A549 (cell line): Measurements from ENCODE around the gene CANT1. TPM values are rescaled to one million over a fixed set of nuclear protein-coding genes. Genes with fewer than 3 reads are reported as not detected.

Experiments used
- ATAC-seq, 2 experiments: fragments of 200-7000 bp in 1 of 2; fragments of >200 bp in 1 of 2; cut with Nextera tagmentation in 1 of 2; cut with Tn5 transposase in 1 of 2; 3 replicates each; pipeline versions ENCODE4 v1.8.0 to v1.9.1; 2018 to 2020; ENCODE audit warnings: mild to moderate bottlenecking in 1 of 2, moderate library complexity in 1 of 2
- CTCF ChIA-PET: fragments of 300-600 bp; sonication (Branson Sonifier 250); formaldehyde crosslinking; extraction: SDS; loops from one replicate; lab custom pipeline; 2021; ENCODE audit warnings: antibody characterized with exemption, inconsistent platforms; lab: Yijun Ruan, JAX
- POLR2A ChIA-PET: fragments of 350-600 bp; formaldehyde crosslinking; extraction: SDS; loops from one replicate; lab custom pipeline; 2021; ENCODE audit warnings: antibody characterized with exemption, inconsistent platforms; lab: Yijun Ruan, JAX
- DNase-seq, 2 experiments: peaks; one replicate each; pipeline versions ENCODE4 v3.0.0 to v3.0.0-alpha.2; 2011 to 2016; ENCODE audit warnings: low read depth in 1 of 2, low spot score in 1 of 2
- FAIRE-seq: peaks from 2 replicates; lab custom pipeline; 2011; peaks lifted over from hg19 to GRCh38; lab: Jason Lieb, UNC
- H3K27ac ChIP-seq, 2 experiments: fragments of >200 bp; sonication (Bioruptor Twin); formaldehyde crosslinking; 3 replicates each; pipeline ENCODE4 v1.5.1; 2016 to 2017
- H3K4me1 ChIP-seq: fragments of >200 bp; sonication (Bioruptor Twin); formaldehyde crosslinking; 3 replicates; pipeline ENCODE4 v1.6.1; 2016
- H3K4me2 ChIP-seq: fragments of >200 bp; sonication (Bioruptor Twin); formaldehyde crosslinking; 3 replicates; pipeline ENCODE4 v1.6.1; 2016
- H3K4me3 ChIP-seq: fragments of >200 bp; sonication (Bioruptor Twin); formaldehyde crosslinking; 3 replicates; pipeline ENCODE4 v1.5.1; 2016
- H3K9me3 ChIP-seq: fragments of >200 bp; sonication (Bioruptor Twin); formaldehyde crosslinking; 3 replicates; pipeline ENCODE4 v1.6.1; 2016
- BCL3 ChIP-seq: fragments of >200 bp; sonication (Bioruptor Twin); formaldehyde crosslinking; IDR thresholded peaks from 3 replicates; pipeline ENCODE4 v1.6.1; 2016
- BHLHE40 ChIP-seq: IDR thresholded peaks from 2 replicates; pipeline ENCODE4 v1.6.1; 2012; ENCODE audit warnings: low read depth, low read length, inconsistent platforms
- CBX8 ChIP-seq: fragments of 200-600 bp; sonication (generic); IDR thresholded peaks from 2 replicates; pipeline ENCODE4 v1.6.1; 2016
- CEBPB ChIP-seq, 2 experiments: fragments of >200 bp in 1 of 2; sonication (Bioruptor Twin) in 1 of 2; formaldehyde crosslinking in 1 of 2; IDR thresholded peaks; 2 replicates each; pipeline ENCODE4 v1.6.1; 2012 to 2016
- EHMT2 ChIP-seq: fragments of 200-600 bp; sonication (generic); IDR thresholded peaks from 2 replicates; pipeline ENCODE4 v1.6.1; 2016; ENCODE audit warnings: antibody characterized with exemption, low read depth, mild to moderate bottlenecking, moderate library complexity
- EP300 ChIP-seq, 2 experiments: fragments of >200 bp; sonication (Bioruptor Twin); formaldehyde crosslinking; IDR thresholded peaks; 2 replicates in 1 of 2; 3 replicates in 1 of 2; pipeline ENCODE4 v1.6.1; 2016 to 2017
- FOSB ChIP-seq: fragments of 250-450 bp; sonication (Bioruptor Pico); IDR thresholded peaks from 2 replicates; pipeline ENCODE4 v1.5.0; 2020; ENCODE audit warnings: mild to moderate bottlenecking, moderate library complexity
- FOSL2 ChIP-seq, 2 experiments: fragments of 450-650 bp in 1 of 2; fragments of >200 bp in 1 of 2; sonication (Bioruptor Twin) in 1 of 2; formaldehyde crosslinking; IDR thresholded peaks; 2 replicates each; pipeline versions ENCODE4 v1.5.0 to v1.6.1; 2016 to 2020; ENCODE audit warnings: mild to moderate bottlenecking in 1 of 2, moderate library complexity in 1 of 2
- HDAC2 ChIP-seq: fragments of 200-600 bp; sonication (generic); IDR thresholded peaks from 2 replicates; pipeline ENCODE4 v1.6.1; 2016
- HEYL ChIP-seq: fragments of 250-450 bp; sonication (Bioruptor Pico); IDR thresholded peaks from 2 replicates; pipeline ENCODE4 v1.8.0; 2021; ENCODE audit warnings: mild to moderate bottlenecking, moderate library complexity
- HOXB13 ChIP-seq: fragments of 250-450 bp; sonication (Bioruptor Pico); IDR thresholded peaks from 2 replicates; pipeline ENCODE4 v1.5.0; 2020; ENCODE audit warnings: low read depth, mild to moderate bottlenecking, moderate library complexity
- HOXB5 ChIP-seq: fragments of 250-450 bp; sonication (Bioruptor Pico); IDR thresholded peaks from 2 replicates; pipeline ENCODE4 v1.5.0; 2020; ENCODE audit warnings: mild to moderate bottlenecking, moderate library complexity
- JUN ChIP-seq, 2 experiments: fragments of >200 bp; sonication (Bioruptor Twin); formaldehyde crosslinking; IDR thresholded peaks; 2 replicates in 1 of 2; 3 replicates in 1 of 2; pipeline ENCODE4 v1.6.1; 2016 to 2017
- MAFK ChIP-seq: fragments of 450-650 bp; IDR thresholded peaks from 2 replicates; pipeline ENCODE4 v1.6.1; 2014; ENCODE audit not compliant: partially characterized antibody
- MAZ ChIP-seq: fragments of 150-350 bp; IDR thresholded peaks from 2 replicates; pipeline ENCODE4 v1.6.1; 2014; ENCODE audit warnings: antibody characterized with exemption, low read depth, low read length, borderline replicate concordance
- MYC ChIP-seq: IDR thresholded peaks from 2 replicates; pipeline ENCODE4 v1.6.1; 2012; ENCODE audit warnings: mild to moderate bottlenecking, inconsistent platforms, low read length, improper control_type of control experiment, borderline replicate concordance
- NFE2L2 ChIP-seq: fragments of 150-350 bp; conservative IDR thresholded peaks from 2 replicates; pipeline ENCODE4 v1.6.1; 2014; ENCODE audit warnings: low read length
- PHF8 ChIP-seq: fragments of 200-600 bp; sonication (generic); IDR thresholded peaks from 2 replicates; pipeline ENCODE4 v1.6.1; 2016; ENCODE audit warnings: low read depth, mild to moderate bottlenecking, antibody characterized with exemption, moderate library complexity, borderline replicate concordance
- POLR2A ChIP-seq: IDR thresholded peaks from 2 replicates; pipeline ENCODE4 v1.6.1; 2012; ENCODE audit warnings: mild to moderate bottlenecking, low read length
- POLR2AphosphoS2 ChIP-seq: conservative IDR thresholded peaks from 2 replicates; pipeline ENCODE4 v1.6.1; 2012; ENCODE audit warnings: low read length, improper control_type of control experiment, inconsistent platforms
- RAD21 ChIP-seq, 2 experiments: fragments of >200 bp in 1 of 2; sonication (Bioruptor Twin) in 1 of 2; formaldehyde crosslinking in 1 of 2; IDR thresholded peaks in 1 of 2; conservative IDR thresholded peaks in 1 of 2; 2 replicates in 1 of 2; 3 replicates in 1 of 2; pipeline ENCODE4 v1.6.1; 2012 to 2018; ENCODE audit warnings: inconsistent platforms in 1 of 2
- RARB ChIP-seq: fragments of 250-450 bp; sonication (Bioruptor Pico); IDR thresholded peaks from 2 replicates; pipeline ENCODE4 v1.8.0; 2021; ENCODE audit warnings: mild to moderate bottlenecking, moderate library complexity
- REST ChIP-seq: fragments of 200-600 bp; sonication (generic); IDR thresholded peaks from 2 replicates; pipeline ENCODE4 v1.6.1; 2016; ENCODE audit warnings: antibody characterized with exemption, mild to moderate bottlenecking, moderate library complexity
- RFX5 ChIP-seq: fragments of 450-650 bp; IDR thresholded peaks from 2 replicates; pipeline ENCODE4 v1.7.1; 2014; ENCODE audit warnings: antibody characterized with exemption, mild to moderate bottlenecking, moderate library complexity
- RNF2 ChIP-seq: fragments of 200-600 bp; sonication (generic); IDR thresholded peaks from 2 replicates; pipeline ENCODE4 v1.6.1; 2016; ENCODE audit warnings: low read depth, mild to moderate bottlenecking, antibody characterized with exemption, moderate library complexity, borderline replicate concordance
- SMC3 ChIP-seq: fragments of >200 bp; sonication (Bioruptor Twin); formaldehyde crosslinking; IDR thresholded peaks from 3 replicates; pipeline ENCODE4 v1.6.1; 2018; ENCODE audit warnings: inconsistent platforms
- TFCP2L1 ChIP-seq: fragments of 250-450 bp; sonication (Bioruptor Pico); IDR thresholded peaks from 2 replicates; pipeline ENCODE4 v1.5.0; 2021; ENCODE audit warnings: mild to moderate bottlenecking
- ZC3H11A ChIP-seq: fragments of 450-650 bp; IDR thresholded peaks from 2 replicates; pipeline ENCODE4 v1.6.1; 2014; ENCODE audit warnings: antibody characterized with exemption, mild to moderate bottlenecking
- ZFP36 ChIP-seq: fragments of 450-650 bp; IDR thresholded peaks from 2 replicates; pipeline ENCODE4 v1.6.1; 2014; ENCODE audit warnings: borderline replicate concordance; ENCODE audit not compliant: partially characterized antibody
- ZNF302 ChIP-seq: fragments of 250-450 bp; sonication (Bioruptor Pico); IDR thresholded peaks from 2 replicates; pipeline ENCODE4 v1.9.0; 2021; ENCODE audit warnings: inconsistent platforms, mild to moderate bottlenecking, moderate library complexity
- ZSCAN20 ChIP-seq: fragments of 250-450 bp; sonication (Bioruptor Pico); IDR thresholded peaks from 2 replicates; pipeline ENCODE4 v1.8.0; 2022; ENCODE audit warnings: mild to moderate bottlenecking, moderate library complexity
- WGBS: methylation state at CpG from one replicate; pipeline ENCODE4 v1.1.6; 2017; ENCODE audit errors: missing lambda C conversion rate; 5-methylcytosine and 5-hydroxymethylcytosine counted together
- polyA plus RNA-seq, 4 experiments: library from polyadenylated mRNA; depleted of rRNA in 3 of 4; stranded (reverse); fragments of >200 nt; fragmentation: RNase III in 1 of 4; extraction: RNeasy Plus Mini Kit Qiagen cat#74134 plus additional on column Dnase treatment in 1 of 4; gene quantifications; 2 replicates in 3 of 4; 3 replicates in 1 of 4; pipeline ENCODE4 v1.2.3, GENCODE V29; 2011 to 2017
- TF ChIP-seq, protein P1 (sequence below): IDR thresholded peaks from 2 replicates; pipeline ENCODE4 v1.6.1; 2012
- TF ChIP-seq, protein P2 (sequence below): fragments of >200 bp; sonication (Bioruptor Twin); formaldehyde crosslinking; IDR thresholded peaks from 3 replicates; pipeline ENCODE4 v1.5.1; 2016
- TF ChIP-seq, protein P3 (sequence below): IDR thresholded peaks from 2 replicates; pipeline ENCODE4 v1.6.1; 2012

Gene CANT1
- polyA plus RNA-seq, 2 of the 4 experiments (the other 2 are of a cell fraction) = 65.5 to 67.6 TPM

DNA sequence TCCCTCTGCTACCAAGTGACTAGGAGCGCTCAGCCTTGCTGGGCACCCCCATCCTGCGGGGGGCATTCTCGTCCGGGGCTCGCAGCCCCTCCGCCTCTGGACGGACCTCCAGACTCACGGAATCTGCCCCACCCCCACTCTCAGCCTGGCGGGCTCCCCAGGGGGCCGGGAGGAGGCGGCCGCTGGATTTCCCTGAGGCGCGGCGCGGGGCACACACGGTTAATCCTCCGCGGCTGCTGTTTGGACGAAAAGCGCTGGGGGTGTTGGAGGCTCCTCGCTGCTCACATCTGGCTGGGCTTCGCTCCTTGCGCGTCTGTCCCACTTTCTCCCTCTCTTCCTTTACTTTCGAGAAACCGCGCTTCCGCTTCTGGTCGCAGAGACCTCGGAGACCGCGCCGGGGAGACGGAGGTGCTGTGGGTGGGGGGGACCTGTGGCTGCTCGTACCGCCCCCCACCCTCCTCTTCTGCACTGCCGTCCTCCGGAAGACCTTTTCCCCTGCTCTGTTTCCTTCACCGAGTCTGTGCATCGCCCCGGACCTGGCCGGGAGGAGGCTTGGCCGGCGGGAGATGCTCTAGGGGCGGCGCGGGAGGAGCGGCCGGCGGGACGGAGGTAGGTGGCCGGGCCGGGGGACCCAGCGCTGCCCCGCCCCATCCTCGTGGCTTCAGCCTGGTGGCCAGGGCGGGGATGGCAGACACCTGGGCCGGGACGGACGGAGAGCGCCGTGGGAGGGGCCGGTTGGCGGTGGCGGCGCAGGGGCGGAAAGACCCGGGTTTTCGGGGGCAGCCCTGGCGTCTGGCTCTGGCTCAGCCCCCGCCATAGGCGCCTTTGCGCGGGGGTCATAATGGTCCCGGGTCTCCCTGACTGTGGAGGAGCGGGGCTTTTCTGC, 14.6 kb upstream of the CANT1 start, which contains the start of gene C1QTNF1:
C1QTNF1 (plus strand) TSS at position 284 of the 886 bp plus-strand sequence. CDS start 19,800 bp downstream, outside the sequence.
- FAIRE-seq = no peak
- TF ChIP-seq ZC3H11A (no peak), CBX8 (no peak), MAFK (no peak), CEBPB (IDR thresholded peaks at IDR 0.05) (no peak), HOXB13 (CRISPR knock-in tag) (no peak), EP300 (IDR thresholded peaks at IDR 0.05) (no peak), JUN (IDR thresholded peaks at IDR 0.05) (peak; percentile 30 to 47; a peak in 1 of 5 replicates), FOSL2 (IDR thresholded peaks at IDR 0.05) (no peak), FOSL2 (CRISPR knock-in tag; IDR thresholded peaks at IDR 0.05) (no peak), NFE2L2 (no peak), EHMT2 (no peak), REST (no peak), TFCP2L1 (CRISPR knock-in tag) (no peak), POLR2AphosphoS2 (no peak), PHF8 (0 out of 2 replicates have a peak, but pooled peaks have one; percentile 36), ZSCAN20 (no peak), BHLHE40 (no peak), FOSB (CRISPR knock-in tag) (no peak), RARB (CRISPR knock-in tag) (no peak), RNF2 (peak; percentile 72), HDAC2 (no peak), BCL3 (no peak), POLR2A (peak; percentile 23; the same call in 1 of the 2 replicates), ZNF302 (CRISPR knock-in tag) (no peak), HEYL (no peak), ZFP36 (no peak), MYC (peak; percentile 85), SMC3 (no peak), RFX5 (0 out of 2 replicates have a peak, but pooled peaks have one; percentile 26), HOXB5 (no peak), RAD21 (conservative IDR thresholded peaks at IDR 0.05 in 1 of 2, IDR thresholded peaks at IDR 0.05 in 1 of 2) (no peak), MAZ (no peak)
- TF ChIP-seq, protein P1, sequence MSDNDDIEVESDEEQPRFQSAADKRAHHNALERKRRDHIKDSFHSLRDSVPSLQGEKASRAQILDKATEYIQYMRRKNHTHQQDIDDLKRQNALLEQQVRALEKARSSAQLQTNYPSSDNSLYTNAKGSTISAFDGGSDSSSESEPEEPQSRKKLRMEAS = peak; percentile 58
- TF ChIP-seq, protein P2, sequence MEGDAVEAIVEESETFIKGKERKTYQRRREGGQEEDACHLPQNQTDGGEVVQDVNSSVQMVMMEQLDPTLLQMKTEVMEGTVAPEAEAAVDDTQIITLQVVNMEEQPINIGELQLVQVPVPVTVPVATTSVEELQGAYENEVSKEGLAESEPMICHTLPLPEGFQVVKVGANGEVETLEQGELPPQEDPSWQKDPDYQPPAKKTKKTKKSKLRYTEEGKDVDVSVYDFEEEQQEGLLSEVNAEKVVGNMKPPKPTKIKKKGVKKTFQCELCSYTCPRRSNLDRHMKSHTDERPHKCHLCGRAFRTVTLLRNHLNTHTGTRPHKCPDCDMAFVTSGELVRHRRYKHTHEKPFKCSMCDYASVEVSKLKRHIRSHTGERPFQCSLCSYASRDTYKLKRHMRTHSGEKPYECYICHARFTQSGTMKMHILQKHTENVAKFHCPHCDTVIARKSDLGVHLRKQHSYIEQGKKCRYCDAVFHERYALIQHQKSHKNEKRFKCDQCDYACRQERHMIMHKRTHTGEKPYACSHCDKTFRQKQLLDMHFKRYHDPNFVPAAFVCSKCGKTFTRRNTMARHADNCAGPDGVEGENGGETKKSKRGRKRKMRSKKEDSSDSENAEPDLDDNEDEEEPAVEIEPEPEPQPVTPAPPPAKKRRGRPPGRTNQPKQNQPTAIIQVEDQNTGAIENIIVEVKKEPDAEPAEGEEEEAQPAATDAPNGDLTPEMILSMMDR = no peak; the same call in 2 of the 3 replicates
- TF ChIP-seq, protein P3, sequence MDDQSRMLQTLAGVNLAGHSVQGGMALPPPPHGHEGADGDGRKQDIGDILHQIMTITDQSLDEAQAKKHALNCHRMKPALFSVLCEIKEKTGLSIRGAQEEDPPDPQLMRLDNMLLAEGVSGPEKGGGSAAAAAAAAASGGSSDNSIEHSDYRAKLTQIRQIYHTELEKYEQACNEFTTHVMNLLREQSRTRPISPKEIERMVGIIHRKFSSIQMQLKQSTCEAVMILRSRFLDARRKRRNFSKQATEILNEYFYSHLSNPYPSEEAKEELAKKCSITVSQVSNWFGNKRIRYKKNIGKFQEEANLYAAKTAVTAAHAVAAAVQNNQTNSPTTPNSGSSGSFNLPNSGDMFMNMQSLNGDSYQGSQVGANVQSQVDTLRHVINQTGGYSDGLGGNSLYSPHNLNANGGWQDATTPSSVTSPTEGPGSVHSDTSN = no peak
- TF ChIP-seq, all 56 proteins: peak for 7
- H3K4me3 ChIP-seq = peak within 1 kb of the TSS; percentile 63
- H3K9me3 ChIP-seq = no peaks in the 10 kb centered on the region
- peaks cover 57% of the 10 kb centered on the region for H3K4me1 ChIP-seq
- 6% methylated on average over 66 of the region's 77 CpGs for WGBS
- ATAC-seq (peak; percentile 72 to 84), DNase-seq (peak; percentile 35 to 96)
- ChIA-PET CTCF (interaction anchor here (0.9 to 14.8 kb wide), 10 partner anchors 10 to 369 kb away, joined by 3 to 376 read pairs (median 80); no protein-coding TSS in a partner anchor), POLR2A (no interaction called here)
- peak within 1 kb of the TSS; percentile 88 for H3K4me2 ChIP-seq
- H3K27ac ChIP-seq = peak within 1 kb of the TSS; percentile 78 to 88
